CD4-positive, alpha-beta T cell (primary cell): ENCODE results near the gene SHISA6. TPM values are rescaled to one million over a fixed set of nuclear protein-coding genes. Genes with fewer than 3 reads are reported as not detected.

Experiments
- ATAC-seq: fragments of 200-7000 bp; cut with Tn5 transposase; one replicate; pipeline ENCODE4 v1.10.0; 2022; ENCODE audit warnings: mild to moderate bottlenecking; ENCODE audit not compliant: poor library complexity
- CTCF ChIA-PET: fragments of 350-600 bp; sonication (Branson Sonifier 250); formaldehyde crosslinking; loops from one replicate; lab custom pipeline; 2021; ENCODE audit warnings: antibody characterized with exemption, inconsistent platforms; lab: Charles Lee
- POLR2A ChIA-PET: fragments of 350-600 bp; sonication (Branson Sonifier 250); formaldehyde crosslinking; loops from one replicate; lab custom pipeline; 2021; ENCODE audit warnings: antibody characterized with exemption, inconsistent platforms; lab: Charles Lee
- DNase-seq, 14 experiments: peaks; one replicate each; pipeline ENCODE4 v3.0.0-alpha.2; 2013 to 2020; ENCODE audit warnings: mixed read lengths in 2 of 14
- H3K27ac ChIP-seq, 2 donors: one replicate each; pipeline versions ENCODE4 v1.5.1 to v1.7.0; 2013; ENCODE audit warnings: low read length in 2 of 2, low read depth in 1 of 2, mild to moderate bottlenecking in 1 of 2
- H3K27me3 ChIP-seq, 2 experiments: 1 replicate in 1 of 2; 2 replicates in 1 of 2; pipeline versions ENCODE4 v1.6.1 to v1.7.0; 2013; ENCODE audit warnings: low read length in 2 of 2, control low read depth in 1 of 2, mild to moderate bottlenecking in 1 of 2, moderate library complexity in 1 of 2; ENCODE audit not compliant: insufficient read depth in 2 of 2, control insufficient read depth in 1 of 2
- H3K36me3 ChIP-seq: one replicate; pipeline ENCODE4 v1.6.1; 2013; ENCODE audit warnings: low read length, control low read depth; ENCODE audit not compliant: insufficient read depth
- H3K4me1 ChIP-seq: one replicate; pipeline ENCODE4 v1.6.1; 2013; ENCODE audit warnings: low read length, control low read depth; ENCODE audit not compliant: insufficient read depth
- H3K4me3 ChIP-seq: one replicate; pipeline ENCODE4 v1.5.1; 2013; ENCODE audit warnings: mild to moderate bottlenecking, low read length, moderate library complexity
- H3K9me3 ChIP-seq, 2 experiments: 1 replicate in 1 of 2; 2 replicates in 1 of 2; pipeline versions ENCODE4 v1.6.1 to v1.7.0; 2013; ENCODE audit warnings: low read length in 2 of 2, mild to moderate bottlenecking in 2 of 2, control low read depth in 1 of 2, moderate library complexity in 1 of 2; ENCODE audit not compliant: control insufficient read depth in 1 of 2, insufficient read depth in 1 of 2
- H3K27ac Mint-ChIP-seq: one replicate; pipeline ENCODE4 v1.8.0; 2020; ENCODE audit warnings: mixed read lengths
- H3K27me3 Mint-ChIP-seq: one replicate; pipeline ENCODE4 v1.8.0; 2021; ENCODE audit warnings: mixed read lengths
- H3K36me3 Mint-ChIP-seq: one replicate; pipeline ENCODE4 v1.8.0; 2021; ENCODE audit warnings: low read depth, mixed read lengths
- H3K4me1 Mint-ChIP-seq: one replicate; pipeline ENCODE4 v1.8.0; 2021; ENCODE audit warnings: low read depth, mixed read lengths
- H3K4me3 Mint-ChIP-seq: one replicate; pipeline ENCODE4 v1.8.0; 2020; ENCODE audit warnings: mild to moderate bottlenecking, mixed read lengths
- H3K9me3 Mint-ChIP-seq: one replicate; pipeline ENCODE4 v1.8.0; 2020; ENCODE audit warnings: mixed read lengths
- intact Hi-C, 2 experiments: fragments of 100-400 bp; cut with DNase I in 1 of 2; cut with micrococcal nuclease in 1 of 2; formaldehyde crosslinking; loops; one replicate each; pipeline versions ENCODE4 v1.15.1 to v1.9.0; 2023 to 2025; cut with DNase I, micrococcal nuclease
- total RNA-seq, 174 experiments: library from RNA in 2 of 174; stranded (reverse) in 2 of 174; gene quantifications; one replicate each; pipeline ENCODE4 v1.2.3 and lab custom pipeline; 2021 to 2026
- TF ChIP-seq, protein P1 (sequence below): fragments of 200-600 bp; IDR thresholded peaks from one replicate; pipeline ENCODE4 v1.8.0; 2022; ENCODE audit warnings: antibody characterized with exemption, mild to moderate bottlenecking

SHISA6 gene
- total RNA-seq, 2 experiments from 2014 or later: not detected

DNA sequence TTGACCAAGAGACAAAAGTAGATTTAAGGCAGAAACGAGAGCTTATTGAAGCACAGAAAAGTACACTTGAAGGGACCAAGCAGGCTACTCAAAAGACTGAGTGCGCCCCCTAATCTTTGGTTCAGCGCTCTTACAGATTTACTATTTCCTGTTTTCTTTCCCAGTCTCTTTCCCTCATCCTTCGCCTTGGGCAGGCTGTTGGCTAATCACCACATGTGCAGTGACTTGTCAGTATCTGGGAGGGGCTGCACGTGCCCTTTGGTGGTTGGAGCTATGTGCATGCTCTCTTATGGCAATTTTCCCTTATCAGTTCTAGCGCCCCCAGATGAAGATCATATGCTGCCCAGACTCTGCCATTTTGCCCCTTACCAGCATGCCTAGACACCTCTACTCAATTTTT is 35.4 kb upstream of the SHISA6 start:
- Mint-ChIP-seq H3K27me3 (no peaks in the 10 kb centered on the region), H3K4me3 (no peak overlapping the region), H3K9me3 (peaks cover 10% of the 10 kb centered on the region), H3K27ac (no peak overlapping the region), H3K36me3 (no peaks in the 10 kb centered on the region), H3K4me1 (no peaks in the 10 kb centered on the region)
- Histone ChIP-seq H3K27me3 (no peaks in the 10 kb centered on the region), H3K27ac (no peak overlapping the region), H3K4me3 (no peak overlapping the region), H3K4me1 (no peaks in the 10 kb centered on the region), H3K36me3 (no peaks in the 10 kb centered on the region), H3K9me3 (peaks cover 0 to 23% of the 10 kb centered on the region in 2 experiments)
- DNase-seq (no peak), ATAC-seq (no peak)
- TF ChIP-seq, protein P1, sequence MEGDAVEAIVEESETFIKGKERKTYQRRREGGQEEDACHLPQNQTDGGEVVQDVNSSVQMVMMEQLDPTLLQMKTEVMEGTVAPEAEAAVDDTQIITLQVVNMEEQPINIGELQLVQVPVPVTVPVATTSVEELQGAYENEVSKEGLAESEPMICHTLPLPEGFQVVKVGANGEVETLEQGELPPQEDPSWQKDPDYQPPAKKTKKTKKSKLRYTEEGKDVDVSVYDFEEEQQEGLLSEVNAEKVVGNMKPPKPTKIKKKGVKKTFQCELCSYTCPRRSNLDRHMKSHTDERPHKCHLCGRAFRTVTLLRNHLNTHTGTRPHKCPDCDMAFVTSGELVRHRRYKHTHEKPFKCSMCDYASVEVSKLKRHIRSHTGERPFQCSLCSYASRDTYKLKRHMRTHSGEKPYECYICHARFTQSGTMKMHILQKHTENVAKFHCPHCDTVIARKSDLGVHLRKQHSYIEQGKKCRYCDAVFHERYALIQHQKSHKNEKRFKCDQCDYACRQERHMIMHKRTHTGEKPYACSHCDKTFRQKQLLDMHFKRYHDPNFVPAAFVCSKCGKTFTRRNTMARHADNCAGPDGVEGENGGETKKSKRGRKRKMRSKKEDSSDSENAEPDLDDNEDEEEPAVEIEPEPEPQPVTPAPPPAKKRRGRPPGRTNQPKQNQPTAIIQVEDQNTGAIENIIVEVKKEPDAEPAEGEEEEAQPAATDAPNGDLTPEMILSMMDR: no peak
- intact Hi-C loops: no loop called here
- POLR2A ChIA-PET: no interaction called here
- CTCF ChIA-PET: no interaction called here

DNA sequence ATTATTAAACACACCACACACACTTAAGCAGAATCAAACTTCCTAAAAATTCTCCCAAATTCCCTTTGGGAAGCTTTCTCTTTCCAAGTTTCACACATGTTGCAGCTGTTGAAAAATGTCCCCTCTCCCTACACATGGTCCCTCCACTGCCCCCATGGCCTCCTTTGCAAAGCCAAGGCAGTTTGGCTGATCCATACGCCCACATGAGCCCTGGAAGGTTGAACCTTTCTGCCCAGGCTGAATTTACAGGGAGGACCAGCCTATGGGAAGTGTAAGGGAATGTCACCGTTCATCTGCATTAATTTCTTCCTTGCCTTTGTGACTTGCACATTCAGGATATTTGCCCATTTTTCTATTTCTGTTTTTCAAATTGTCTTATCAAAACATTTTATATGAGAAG is 31.1 kb upstream of the SHISA6 start:
- no peaks in the 10 kb centered on the region for H3K4me1 ChIP-seq
- Mint-ChIP-seq H3K36me3 (no peaks in the 10 kb centered on the region), H3K9me3 (peaks cover 12% of the 10 kb centered on the region), H3K4me1 (no peaks in the 10 kb centered on the region), H3K27ac (no peak overlapping the region), H3K4me3 (no peak overlapping the region), H3K27me3 (no peaks in the 10 kb centered on the region)
- ChIA-PET CTCF (no interaction called here), POLR2A (no interaction called here)
- no peak for ATAC-seq
- H3K27ac ChIP-seq: no peak overlapping the region
- H3K4me3 ChIP-seq: no peak overlapping the region
- no peaks in the 10 kb centered on the region for H3K36me3 ChIP-seq
- TF ChIP-seq, protein P1: no peak
- no peaks in the 10 kb centered on the region for H3K27me3 ChIP-seq
- H3K9me3 ChIP-seq: peaks cover 0 to 13% of the 10 kb centered on the region in 2 experiments
- intact Hi-C loops: no loop called here
- no peak for DNase-seq

DNA sequence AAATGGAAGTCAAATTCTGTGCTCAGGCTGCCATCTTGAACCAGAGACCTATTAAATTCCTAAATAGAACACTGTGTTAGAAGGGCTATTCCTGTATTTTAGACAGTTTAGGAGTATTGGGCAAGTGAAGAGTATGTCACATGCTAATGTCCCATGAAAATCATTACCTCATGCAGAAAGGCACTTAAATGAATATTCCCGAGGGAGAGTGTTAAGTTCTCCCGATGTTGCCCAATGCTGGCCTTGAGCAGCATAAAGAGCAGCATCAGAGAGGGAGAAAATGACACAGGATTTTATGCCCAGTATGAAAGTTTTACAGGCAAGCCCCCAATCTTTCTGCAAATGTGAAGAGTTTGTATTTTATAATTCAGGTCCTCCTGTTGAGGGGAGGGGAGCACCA is 28.2 kb upstream of the SHISA6 start:
- intact Hi-C loops: no loop called here
- Mint-ChIP-seq H3K27me3 (no peaks in the 10 kb centered on the region), H3K36me3 (no peaks in the 10 kb centered on the region), H3K4me1 (no peaks in the 10 kb centered on the region), H3K9me3 (peaks cover 12% of the 10 kb centered on the region), H3K27ac (no peak overlapping the region), H3K4me3 (no peak overlapping the region)
- TF ChIP-seq, protein P1: no peak
- H3K36me3 ChIP-seq: no peaks in the 10 kb centered on the region
- no peaks in the 10 kb centered on the region for H3K27me3 ChIP-seq
- ChIA-PET CTCF (no interaction called here), POLR2A (no interaction called here)
- ATAC-seq (no peak), DNase-seq (no peak)
- no peak overlapping the region for H3K27ac ChIP-seq
- peaks cover 0 to 5% of the 10 kb centered on the region in 2 experiments for H3K9me3 ChIP-seq
- H3K4me1 ChIP-seq: no peaks in the 10 kb centered on the region
- H3K4me3 ChIP-seq: no peak overlapping the region
